C4-2B (cell line): ENCODE results near the gene CC2D2B.
"Not testable (repeated sequence)": the region's sequence is repeated elsewhere in the genome, so short reads cannot be mapped to it uniquely, and the experiment has no call there.

ENCODE experiments used
- H3K27ac ChIP-seq: fragments of 450-650 bp; 2 replicates; pipeline ENCODE4 v1.5.1; 2017
- ZFX ChIP-seq: fragments of 450-650 bp; IDR thresholded peaks from 2 replicates; pipeline ENCODE4 v1.6.1; 2017
- TF ChIP-seq, protein P1 (sequence below): fragments of 450-650 bp; conservative IDR thresholded peaks from 2 replicates; pipeline ENCODE4 v1.5.1; 2017; ENCODE audit warnings: mild to moderate bottlenecking

CC2D2B gene

DNA sequence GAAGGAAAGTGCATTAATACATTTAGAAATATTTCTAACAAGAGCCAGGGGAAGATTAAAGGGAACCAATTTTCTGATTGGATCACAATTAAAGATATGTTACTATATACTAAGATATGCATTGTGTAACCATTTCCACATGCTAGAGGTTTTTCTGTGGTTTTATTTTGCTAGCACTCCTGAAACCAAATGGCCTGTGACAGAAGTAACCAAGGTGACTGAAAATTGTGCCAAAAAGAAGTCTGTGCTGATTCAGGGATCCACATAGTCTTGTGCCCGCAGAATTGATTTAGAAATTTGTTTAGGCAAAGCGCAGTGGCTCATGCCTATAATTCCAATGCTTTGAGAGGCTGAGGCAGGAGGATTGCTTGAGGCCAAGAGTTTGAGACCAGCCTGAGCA, 1.8 kb downstream of the CC2D2B start:
- TF ChIP-seq, protein P1, sequence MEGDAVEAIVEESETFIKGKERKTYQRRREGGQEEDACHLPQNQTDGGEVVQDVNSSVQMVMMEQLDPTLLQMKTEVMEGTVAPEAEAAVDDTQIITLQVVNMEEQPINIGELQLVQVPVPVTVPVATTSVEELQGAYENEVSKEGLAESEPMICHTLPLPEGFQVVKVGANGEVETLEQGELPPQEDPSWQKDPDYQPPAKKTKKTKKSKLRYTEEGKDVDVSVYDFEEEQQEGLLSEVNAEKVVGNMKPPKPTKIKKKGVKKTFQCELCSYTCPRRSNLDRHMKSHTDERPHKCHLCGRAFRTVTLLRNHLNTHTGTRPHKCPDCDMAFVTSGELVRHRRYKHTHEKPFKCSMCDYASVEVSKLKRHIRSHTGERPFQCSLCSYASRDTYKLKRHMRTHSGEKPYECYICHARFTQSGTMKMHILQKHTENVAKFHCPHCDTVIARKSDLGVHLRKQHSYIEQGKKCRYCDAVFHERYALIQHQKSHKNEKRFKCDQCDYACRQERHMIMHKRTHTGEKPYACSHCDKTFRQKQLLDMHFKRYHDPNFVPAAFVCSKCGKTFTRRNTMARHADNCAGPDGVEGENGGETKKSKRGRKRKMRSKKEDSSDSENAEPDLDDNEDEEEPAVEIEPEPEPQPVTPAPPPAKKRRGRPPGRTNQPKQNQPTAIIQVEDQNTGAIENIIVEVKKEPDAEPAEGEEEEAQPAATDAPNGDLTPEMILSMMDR = no peak
- no peak for TF ChIP-seq ZFX
- H3K27ac ChIP-seq = no peak overlapping the region

DNA sequence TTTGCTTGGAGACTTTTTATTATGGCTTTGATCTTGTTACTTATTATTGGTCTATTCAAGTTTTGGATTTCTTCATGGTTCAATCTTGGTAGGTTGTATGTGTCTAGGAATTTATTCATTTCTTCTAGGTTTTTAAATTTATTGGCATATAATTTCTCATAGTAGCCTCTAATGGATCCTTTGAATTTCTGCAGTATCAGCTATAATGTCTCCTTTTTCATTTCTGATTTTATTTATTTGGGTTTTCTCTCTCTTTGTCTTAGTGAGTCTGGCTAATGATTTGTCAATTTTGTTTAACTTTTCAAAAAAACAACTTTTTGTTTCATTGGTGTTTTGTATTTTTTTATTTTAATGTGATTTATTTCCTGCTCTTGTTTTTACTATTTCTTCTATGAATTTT, 8.3 kb downstream of the CC2D2B start:
- not testable (repeated sequence) for H3K27ac ChIP-seq

DNA sequence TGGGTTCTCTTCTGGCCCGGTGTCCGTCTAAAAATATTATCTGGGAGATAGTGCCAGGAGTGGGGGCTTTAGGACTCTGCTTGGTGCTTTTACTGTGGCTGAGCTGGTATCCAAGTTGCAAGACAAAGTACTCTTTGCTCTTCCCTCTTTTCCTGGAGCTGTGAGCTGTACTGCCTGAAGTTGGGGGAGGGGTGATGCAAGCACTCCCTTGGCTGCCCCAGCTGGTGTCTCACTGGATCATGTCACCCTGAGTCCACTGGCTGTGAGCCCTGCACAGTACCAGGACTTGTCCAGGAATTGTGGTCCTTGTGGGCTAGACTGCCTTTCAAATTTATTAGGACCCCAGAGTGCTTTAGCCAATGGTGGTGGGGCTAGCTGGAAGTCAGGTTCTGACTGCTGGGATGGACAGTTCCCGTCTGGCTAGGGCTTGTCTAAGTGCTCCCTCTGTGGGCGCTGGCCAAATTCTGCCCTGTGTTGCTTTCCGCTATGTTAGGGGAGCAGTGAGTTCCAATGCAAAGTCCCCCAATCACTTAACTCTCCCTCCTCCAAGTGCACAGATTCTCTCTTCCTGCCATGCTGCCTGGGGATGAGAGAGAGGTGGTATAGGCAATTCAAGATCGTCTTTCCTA, 13.1 kb downstream of the CC2D2B start:
- no peak for TF ChIP-seq ZFX
- TF ChIP-seq, protein P1 = no peak

DNA sequence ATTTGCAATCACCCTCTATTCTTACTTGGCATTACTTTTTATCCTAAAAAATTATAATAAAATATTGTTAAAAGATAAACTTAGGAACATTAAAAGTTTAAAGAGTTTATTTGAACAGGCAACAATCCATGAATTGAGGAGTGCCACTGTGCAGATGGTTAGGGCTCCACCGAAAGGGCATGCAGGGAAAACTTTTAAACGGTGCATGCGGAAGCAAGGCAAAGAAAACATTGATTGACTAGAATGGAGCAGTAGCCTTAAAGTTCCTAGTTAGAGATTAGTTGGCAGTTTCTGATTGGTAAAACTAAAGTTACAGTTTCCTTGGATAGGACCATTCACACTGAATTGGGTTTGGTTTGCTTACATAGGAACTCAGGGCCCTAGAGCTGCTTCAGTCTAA, 17.3 kb downstream of the CC2D2B start:
- TF ChIP-seq, protein P1 = no peak
- no peak for TF ChIP-seq ZFX
- H3K27ac ChIP-seq = no peak overlapping the region

More for the DNA sequence above, 13.1 kb downstream of the CC2D2B start:
- no peak overlapping the region for H3K27ac ChIP-seq

DNA sequence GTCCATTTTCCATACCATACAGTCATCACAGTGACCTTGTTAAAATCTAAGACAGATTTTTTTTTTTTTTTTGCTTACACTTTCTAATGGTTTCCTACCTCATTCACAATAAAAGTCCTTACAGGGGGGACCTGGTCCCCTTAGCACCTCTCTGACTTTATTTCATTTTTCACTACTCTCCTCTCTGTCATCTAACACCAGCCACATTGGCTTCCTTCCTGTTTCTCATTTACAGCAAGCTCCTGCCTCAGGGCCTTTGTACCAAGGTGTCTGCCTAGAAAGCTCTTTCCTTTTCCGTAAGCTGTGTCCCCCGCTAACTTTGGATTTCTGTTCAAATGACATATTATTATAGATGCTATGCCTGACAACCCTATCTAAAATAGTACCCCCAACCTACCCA, 27.7 kb downstream of the CC2D2B start:
- no peak overlapping the region for H3K27ac ChIP-seq
- TF ChIP-seq ZFX = no peak
- TF ChIP-seq, protein P1 = no peak

DNA sequence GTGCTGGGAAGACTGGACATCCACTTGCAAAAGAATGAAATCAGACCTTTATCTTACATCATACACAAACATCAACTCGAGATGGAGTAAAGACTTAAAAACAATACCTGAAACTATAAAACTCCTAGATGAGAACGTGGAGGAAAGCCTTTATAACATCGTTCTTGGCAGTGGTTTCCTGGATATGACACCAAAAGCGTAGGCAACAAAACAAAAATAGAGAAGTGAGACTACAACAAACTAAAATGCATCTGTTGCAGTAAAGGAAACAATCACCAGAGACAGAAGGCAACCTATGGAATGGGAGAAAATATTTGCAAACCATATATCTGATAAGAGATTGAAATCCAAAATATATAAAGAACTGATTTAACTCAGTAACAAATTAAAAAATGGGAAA, 33.3 kb downstream of the CC2D2B start:
- TF ChIP-seq, protein P1 = no peak
- H3K27ac ChIP-seq = no peak overlapping the region

DNA sequence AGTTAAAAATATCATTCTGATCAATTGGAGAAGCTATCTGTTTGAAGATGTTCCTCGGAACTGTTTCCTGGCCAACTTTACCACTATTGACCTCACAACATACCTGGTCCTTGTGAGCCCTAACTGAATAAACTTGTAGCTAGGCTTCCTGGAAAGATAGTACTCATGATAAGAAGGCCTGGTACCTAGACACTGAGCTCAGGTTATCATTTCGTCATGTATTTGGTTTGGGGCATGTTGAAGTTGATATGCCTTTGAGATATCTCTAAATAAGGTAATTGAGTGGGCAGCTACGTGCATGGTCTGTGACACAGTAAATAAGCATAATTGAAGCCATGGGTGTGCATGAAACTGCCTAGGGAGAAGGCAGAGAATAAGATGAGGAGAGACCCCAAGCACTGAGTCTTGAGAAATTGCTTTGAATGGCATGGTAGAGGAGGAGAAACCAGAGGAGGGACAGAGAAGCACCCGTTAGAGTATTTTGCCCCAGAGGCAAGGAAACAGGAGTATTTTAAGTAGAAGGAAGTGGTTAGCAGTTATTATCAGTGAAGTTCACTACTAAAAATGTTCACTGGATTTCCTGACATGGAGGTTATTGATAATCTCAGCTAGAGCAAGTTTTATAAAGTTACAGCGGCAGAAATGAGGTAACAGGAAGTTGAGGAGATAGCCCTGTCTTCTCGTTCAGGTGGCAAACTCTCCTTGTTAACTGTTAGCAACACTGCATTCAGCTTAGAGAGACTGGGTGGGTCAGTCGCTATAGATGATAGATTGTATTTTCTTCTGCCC, 55.6 kb downstream of the CC2D2B start:
- H3K27ac ChIP-seq = no peak overlapping the region
- TF ChIP-seq, protein P1 = no peak
- TF ChIP-seq ZFX = no peak

DNA sequence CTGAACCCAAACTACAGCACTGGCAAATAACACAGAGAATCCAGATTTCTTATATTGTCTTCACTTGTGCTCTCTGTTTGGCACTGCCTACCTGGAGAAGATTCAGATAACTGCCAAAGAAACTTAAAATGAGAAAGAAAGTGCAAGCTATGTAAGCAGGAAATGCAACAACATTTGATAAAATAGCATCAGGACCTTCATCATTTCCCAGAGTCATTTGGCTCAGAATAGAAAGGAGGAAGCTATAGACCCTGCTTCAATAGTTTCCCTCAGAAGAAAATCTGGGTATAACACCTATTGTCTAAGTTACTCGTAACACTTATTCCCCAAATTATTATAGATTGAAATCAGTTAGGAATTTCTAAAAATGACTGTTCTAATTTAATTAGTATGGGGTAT, 56.2 kb downstream of the CC2D2B start:
- no peak overlapping the region for H3K27ac ChIP-seq
- TF ChIP-seq, protein P1 = no peak
- TF ChIP-seq ZFX = no peak
